Activated naive CD8-positive, alpha-beta T cell (primary cell): ENCODE results near the gene TRIM22.
"Not testable (repeated sequence)": the region's sequence is repeated elsewhere in the genome, so short reads cannot be mapped to it uniquely, and the experiment has no call there.

Source experiments
- H3K27ac Mint-ChIP-seq: one replicate; pipeline ENCODE4 v1.8.0; 2021; ENCODE audit warnings: mixed read lengths
- H3K27me3 Mint-ChIP-seq: one replicate; pipeline ENCODE4 v1.8.0; 2021; ENCODE audit warnings: mixed read lengths
- H3K36me3 Mint-ChIP-seq: one replicate; pipeline ENCODE4 v1.8.0; 2021; ENCODE audit warnings: mixed read lengths
- H3K4me1 Mint-ChIP-seq: one replicate; pipeline ENCODE4 v1.8.0; 2021; ENCODE audit warnings: low read depth, mixed read lengths
- H3K4me3 Mint-ChIP-seq: one replicate; pipeline ENCODE4 v1.8.0; 2021; ENCODE audit warnings: mild to moderate bottlenecking, mixed read lengths
- H3K9me3 Mint-ChIP-seq: one replicate; pipeline ENCODE4 v1.8.0; 2021; ENCODE audit warnings: low read depth, mixed read lengths

Gene TRIM22

DNA sequence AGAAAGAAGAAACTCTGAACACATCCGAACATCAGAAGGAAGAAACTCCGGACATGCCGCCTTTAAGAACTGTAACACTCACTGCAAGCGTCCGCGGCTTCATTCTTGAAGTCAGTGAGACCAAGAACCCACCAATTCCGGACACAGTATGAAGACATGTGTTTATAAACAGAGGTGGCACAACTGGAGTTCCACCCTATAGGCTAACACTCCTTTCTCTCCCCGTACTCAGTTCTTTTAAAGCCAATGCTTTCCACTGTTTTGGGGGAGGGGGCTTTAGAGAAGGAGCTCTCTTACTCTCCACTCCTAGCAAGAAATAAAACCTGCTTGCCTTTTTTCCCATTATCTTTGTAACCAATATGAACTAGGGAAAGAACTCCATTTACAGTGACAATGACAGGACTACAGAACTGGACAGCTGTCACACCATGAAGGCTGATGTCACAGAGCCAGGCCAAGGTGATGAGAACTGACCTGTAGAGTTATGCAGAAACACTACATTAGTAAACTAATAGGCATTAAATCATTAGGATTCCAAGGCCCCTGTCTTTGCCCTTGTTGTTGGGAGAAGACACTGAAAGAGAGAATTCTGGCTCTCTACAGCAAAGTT lies 5.4 kb upstream of the TRIM22 start:
- peak overlapping the region; percentile 95 for H3K4me3 Mint-ChIP-seq
- H3K27me3 Mint-ChIP-seq = no peaks in the 10 kb centered on the region
- no peaks in the 10 kb centered on the region for H3K9me3 Mint-ChIP-seq
- peaks cover 6% of the 10 kb centered on the region for H3K36me3 Mint-ChIP-seq
- peak overlapping the region; percentile 97 for H3K27ac Mint-ChIP-seq
- peaks cover 59% of the 10 kb centered on the region for H3K4me1 Mint-ChIP-seq

DNA sequence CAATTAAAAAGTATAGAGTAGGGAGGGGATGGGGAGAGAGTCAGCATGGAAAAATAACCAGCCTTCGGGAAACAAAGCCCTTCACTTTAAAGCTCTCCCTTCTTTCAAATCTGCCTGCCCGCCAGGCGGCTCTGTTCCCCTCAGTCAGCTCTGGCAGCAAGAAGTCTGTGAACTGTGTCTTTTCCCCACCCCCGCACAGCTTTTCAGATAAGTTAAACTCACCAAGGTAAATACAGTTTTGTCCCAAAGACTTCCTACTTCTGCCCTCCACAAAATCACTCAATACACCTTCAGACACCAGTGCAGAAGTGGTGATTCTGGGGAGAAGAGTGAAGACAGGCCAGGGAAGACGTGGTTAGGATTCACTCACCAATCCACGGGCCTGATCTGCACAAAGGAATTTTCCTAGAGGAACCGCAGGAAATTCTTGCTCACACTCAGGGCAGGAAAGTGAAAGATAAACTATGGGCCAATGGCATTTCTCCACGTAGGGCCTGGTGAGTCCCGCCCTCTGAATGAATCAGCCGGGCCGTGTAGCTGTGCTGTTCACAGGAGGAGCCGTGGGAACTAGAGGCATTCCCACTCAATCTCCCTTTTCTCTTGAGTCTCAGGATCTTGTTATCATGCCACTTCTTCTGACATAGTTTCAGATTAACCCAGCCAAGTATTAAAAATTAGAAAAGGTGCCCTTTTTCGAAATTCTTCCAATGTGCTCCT lies 4.8 kb upstream of the TRIM22 start, which contains the start of gene TRIM5:
TSS of gene TRIM5 (minus strand) at position 429 of the 717 bp plus-strand sequence. CDS start 4,897 bp downstream, outside the sequence.
- Mint-ChIP-seq H3K4me1 (peaks cover 62% of the 10 kb centered on the region), H3K27me3 (no peaks in the 10 kb centered on the region), H3K27ac (peak within 1 kb of the TSS; percentile 97), H3K36me3 (peaks cover 3% of the 10 kb centered on the region), H3K4me3 (peak within 1 kb of the TSS; percentile 95), H3K9me3 (no peaks in the 10 kb centered on the region)

DNA sequence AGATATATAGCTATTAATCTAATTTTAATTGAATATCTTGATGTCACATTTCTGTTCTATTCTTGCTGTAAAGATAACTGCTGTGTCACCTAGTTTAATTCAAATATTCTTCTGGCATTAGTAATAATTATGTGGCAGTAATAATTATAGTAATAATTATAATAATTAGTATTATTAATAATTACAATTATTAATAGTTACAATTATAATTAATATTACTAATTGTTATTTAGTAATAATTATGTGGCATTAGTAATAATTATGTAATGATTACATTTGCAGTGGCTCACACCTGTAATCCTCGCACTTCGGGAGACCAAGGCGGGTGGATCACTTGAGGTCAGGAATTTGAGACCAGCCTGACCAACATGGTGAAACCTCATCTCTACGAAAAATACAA lies 3.2 kb upstream of the TRIM22 start:
- Mint-ChIP-seq H3K36me3 (peaks cover 3% of the 10 kb centered on the region), H3K4me1 (peaks cover 69% of the 10 kb centered on the region), H3K27ac (no peak overlapping the region), H3K9me3 (no peaks in the 10 kb centered on the region), H3K4me3 (no peak overlapping the region), H3K27me3 (no peaks in the 10 kb centered on the region)

DNA sequence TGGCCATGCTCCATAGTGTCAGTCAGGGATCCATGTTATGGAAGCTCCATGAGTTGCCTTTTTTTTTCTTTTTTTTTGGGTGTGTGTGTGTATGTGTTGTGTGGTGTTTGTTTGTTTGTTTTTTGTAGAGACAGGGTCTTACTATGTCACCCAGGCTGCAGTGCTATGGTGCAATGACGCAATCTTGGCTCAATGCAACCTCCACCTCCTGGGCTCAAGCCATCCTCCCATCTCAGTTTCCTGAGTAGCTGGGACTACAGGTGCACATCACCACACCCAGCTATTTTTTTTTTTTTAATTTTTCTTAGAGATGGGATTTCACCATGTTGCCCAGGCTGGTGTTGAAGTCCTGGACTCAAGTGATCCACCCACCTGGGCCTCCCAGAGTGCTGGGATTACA lies 1.1 kb upstream of the TRIM22 start:
- Mint-ChIP-seq H3K27me3 (no peaks in the 10 kb centered on the region), H3K4me3 (peak overlapping the region; percentile 92), H3K4me1 (peaks cover 75% of the 10 kb centered on the region), H3K9me3 (no peaks in the 10 kb centered on the region), H3K27ac (peak overlapping the region; percentile 96), H3K36me3 (peaks cover 4% of the 10 kb centered on the region)

DNA sequence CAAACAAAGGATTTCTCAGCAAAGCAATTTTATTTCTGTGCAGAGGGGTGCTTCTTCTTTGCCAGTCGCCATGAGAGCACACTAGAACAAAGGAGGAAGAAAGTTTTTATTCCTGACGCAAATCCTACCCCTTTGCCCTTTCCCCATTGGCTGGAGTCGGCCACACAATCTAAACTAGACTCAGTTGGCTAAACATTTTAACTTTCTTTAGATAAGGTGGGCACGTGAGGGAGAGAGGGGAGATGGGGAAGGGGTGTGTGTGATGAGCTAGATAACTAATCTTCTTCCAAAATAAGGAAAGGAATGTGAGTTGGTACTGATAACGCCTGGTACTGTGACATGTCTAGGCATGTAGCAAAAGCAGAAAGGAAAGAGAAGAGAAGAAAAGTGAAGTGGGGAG lies 626 bp downstream of the TRIM22 start:
- H3K27me3 Mint-ChIP-seq = no peaks in the 10 kb centered on the region
- no peaks in the 10 kb centered on the region for H3K9me3 Mint-ChIP-seq
- peak overlapping the region; percentile 92 for H3K4me3 Mint-ChIP-seq
- peaks cover 73% of the 10 kb centered on the region for H3K4me1 Mint-ChIP-seq
- H3K27ac Mint-ChIP-seq = peak overlapping the region; percentile 96
- peaks cover 4% of the 10 kb centered on the region for H3K36me3 Mint-ChIP-seq

DNA sequence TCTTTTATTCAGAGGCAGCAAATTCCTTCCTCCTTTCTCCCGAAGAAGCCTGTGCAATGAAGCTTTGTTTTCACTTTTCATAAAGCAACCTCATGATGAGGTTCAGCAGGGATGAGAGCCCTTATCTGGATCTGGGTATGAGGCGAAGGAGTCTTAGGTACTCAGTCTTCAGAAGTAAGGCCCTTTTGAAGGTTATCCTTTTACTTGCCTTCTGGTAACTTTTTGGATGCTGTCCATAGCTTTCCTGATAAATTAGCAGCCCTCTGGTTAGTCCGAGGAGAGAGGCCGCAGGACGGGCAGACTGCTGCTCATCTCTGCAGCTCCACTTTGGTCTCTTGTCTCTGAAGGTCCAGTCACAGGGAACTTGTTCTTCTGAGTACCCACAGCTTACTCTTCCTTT lies 1.1 kb downstream of the TRIM22 start:
- Mint-ChIP-seq H3K9me3 (no peaks in the 10 kb centered on the region), H3K4me3 (peak overlapping the region; percentile 92), H3K4me1 (peaks cover 77% of the 10 kb centered on the region), H3K27me3 (no peaks in the 10 kb centered on the region), H3K27ac (peak overlapping the region; percentile 96), H3K36me3 (peaks cover 4% of the 10 kb centered on the region)

DNA sequence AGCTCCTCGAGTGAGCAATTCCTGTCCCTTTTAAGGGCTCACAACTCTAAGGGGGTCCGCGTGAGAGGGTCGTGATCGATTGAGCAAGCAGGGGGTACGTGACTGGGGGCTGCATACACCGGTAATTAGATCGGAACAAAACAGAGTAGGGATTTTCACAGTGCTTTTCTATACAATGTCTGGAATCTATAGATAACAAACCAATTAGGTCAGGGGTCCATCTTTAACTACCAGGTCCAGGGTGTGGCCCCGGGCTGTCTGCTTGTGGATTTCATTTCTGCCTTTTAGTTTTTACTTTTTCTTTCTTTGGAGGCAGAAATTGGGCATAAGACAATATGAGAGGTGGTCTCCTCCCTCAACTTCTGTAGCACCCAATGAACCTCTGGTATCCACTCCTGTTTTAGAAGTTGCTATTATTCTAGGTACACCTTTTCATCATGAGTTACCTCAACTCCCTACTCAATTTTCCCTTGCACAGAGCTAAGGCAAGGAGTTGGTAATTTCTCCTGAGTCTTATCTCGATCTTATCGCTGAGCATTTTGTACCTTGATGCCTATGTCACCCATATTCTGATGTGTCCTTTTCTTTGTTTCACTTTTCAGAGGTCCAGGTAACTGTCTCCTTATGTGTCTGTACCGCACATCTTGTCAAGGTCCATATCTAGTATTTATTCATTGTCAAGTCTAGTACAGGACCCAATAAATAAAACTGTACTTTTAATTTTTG lies 1.8 kb downstream of the TRIM22 start:
- not testable (repeated sequence) for H3K36me3 Mint-ChIP-seq, H3K27me3 Mint-ChIP-seq, H3K9me3 Mint-ChIP-seq
- H3K27ac Mint-ChIP-seq = peak overlapping the region; percentile 96
- peaks cover 79% of the 10 kb centered on the region for H3K4me1 Mint-ChIP-seq
- H3K4me3 Mint-ChIP-seq = peak overlapping the region; percentile 92

DNA sequence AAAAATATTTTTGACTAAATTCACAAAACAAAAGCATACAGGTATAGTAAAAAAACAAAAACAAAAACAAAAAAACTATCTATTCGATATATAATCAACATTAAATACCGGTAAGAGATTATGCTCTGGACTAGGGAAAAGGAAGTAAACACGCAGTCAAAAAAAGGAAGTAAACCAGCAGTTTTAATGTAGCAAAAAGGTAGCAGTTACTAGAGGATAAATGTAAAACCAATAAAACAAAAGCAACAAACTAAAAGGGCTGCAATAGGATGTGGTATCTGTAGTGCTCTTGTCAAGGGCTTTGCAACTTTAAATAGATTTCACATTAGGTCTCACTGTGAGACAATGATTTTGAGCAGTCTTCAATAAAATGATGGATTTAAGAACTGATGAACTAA lies 2.4 kb downstream of the TRIM22 start:
- Mint-ChIP-seq H3K27me3 (no peaks in the 10 kb centered on the region), H3K27ac (peak overlapping the region; percentile 96), H3K4me3 (peak overlapping the region; percentile 92), H3K36me3 (peaks cover 6% of the 10 kb centered on the region), H3K4me1 (peaks cover 84% of the 10 kb centered on the region), H3K9me3 (no peaks in the 10 kb centered on the region)

DNA sequence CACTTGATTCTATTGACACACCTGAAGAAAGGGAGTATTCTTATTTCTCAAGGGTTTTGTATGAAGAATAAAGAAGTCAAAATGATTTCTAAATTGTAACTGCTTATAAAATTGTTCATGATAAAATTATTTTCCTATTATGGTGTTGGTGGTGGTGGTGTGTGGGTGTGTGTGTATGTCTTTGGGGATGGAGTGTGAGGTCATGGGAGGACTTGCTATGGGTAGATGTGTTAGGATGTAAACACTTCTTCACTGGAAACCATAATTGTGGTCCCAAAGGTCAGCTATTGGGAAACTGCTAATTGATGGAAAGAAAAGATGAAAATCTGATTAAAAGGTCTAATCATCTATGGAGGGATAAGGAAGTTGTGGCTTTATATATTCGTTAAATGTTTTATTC lies 5.1 kb downstream of the TRIM22 start:
- peak overlapping the region; percentile 62 for H3K4me3 Mint-ChIP-seq
- no peaks in the 10 kb centered on the region for H3K9me3 Mint-ChIP-seq
- peaks cover 9% of the 10 kb centered on the region for H3K36me3 Mint-ChIP-seq
- H3K4me1 Mint-ChIP-seq = peaks cover 82% of the 10 kb centered on the region
- H3K27ac Mint-ChIP-seq = peak overlapping the region; percentile 88
- H3K27me3 Mint-ChIP-seq = no peaks in the 10 kb centered on the region

DNA sequence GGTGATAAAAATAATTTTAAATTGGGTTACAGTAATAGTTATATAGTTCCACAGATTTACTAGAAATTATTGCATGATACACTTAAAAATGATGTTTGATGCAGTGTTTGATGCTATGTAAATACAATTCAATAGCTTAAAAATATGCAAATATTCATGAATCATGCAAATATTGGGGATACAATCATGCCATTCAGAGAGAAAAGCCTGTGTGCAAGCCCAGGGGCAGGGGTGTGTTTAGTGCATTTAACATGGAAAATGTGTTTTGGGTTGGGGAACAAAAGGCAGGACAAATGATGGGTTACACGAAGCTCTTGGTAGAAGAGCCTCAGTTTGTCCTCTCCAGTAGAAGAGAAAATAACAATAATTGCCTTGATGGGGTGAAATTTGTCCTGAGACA lies 6.0 kb downstream of the TRIM22 start:
- Mint-ChIP-seq H3K36me3 (peaks cover 9% of the 10 kb centered on the region), H3K27ac (peak overlapping the region; percentile 83)

DNA sequence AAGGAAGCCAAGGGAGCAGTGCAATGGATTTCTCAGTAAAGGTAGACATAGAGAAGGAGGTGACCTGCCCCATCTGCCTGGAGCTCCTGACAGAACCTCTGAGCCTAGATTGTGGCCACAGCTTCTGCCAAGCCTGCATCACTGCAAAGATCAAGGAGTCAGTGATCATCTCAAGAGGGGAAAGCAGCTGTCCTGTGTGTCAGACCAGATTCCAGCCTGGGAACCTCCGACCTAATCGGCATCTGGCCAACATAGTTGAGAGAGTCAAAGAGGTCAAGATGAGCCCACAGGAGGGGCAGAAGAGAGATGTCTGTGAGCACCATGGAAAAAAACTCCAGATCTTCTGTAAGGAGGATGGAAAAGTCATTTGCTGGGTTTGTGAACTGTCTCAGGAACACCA lies 6.6 kb downstream of the TRIM22 start:
- H3K27ac Mint-ChIP-seq = peak overlapping the region; percentile 83
- H3K4me1 Mint-ChIP-seq = peaks cover 79% of the 10 kb centered on the region
- peaks cover 11% of the 10 kb centered on the region for H3K36me3 Mint-ChIP-seq
- no peaks in the 10 kb centered on the region for H3K27me3 Mint-ChIP-seq
- H3K9me3 Mint-ChIP-seq = no peaks in the 10 kb centered on the region
- H3K4me3 Mint-ChIP-seq = no peak overlapping the region

More for the DNA sequence above, 6.0 kb downstream of the TRIM22 start:
- Mint-ChIP-seq H3K4me3 (no peak overlapping the region), H3K9me3 (no peaks in the 10 kb centered on the region), H3K4me1 (peaks cover 79% of the 10 kb centered on the region), H3K27me3 (no peaks in the 10 kb centered on the region)

DNA sequence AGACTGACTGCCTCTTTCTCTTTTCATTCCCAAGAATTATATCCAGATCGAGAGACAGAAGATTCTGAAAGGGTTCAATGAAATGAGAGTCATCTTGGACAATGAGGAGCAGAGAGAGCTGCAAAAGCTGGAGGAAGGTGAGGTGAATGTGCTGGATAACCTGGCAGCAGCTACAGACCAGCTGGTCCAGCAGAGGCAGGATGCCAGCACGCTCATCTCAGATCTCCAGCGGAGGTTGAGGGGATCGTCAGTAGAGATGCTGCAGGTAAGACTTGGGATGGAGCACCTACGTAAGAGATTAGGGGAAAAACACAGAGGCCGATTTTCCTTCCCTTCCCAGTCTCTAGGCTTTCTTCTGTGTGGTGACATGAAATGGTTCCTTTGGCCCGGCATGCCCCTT lies 8.7 kb downstream of the TRIM22 start:
- peaks cover 71% of the 10 kb centered on the region for H3K4me1 Mint-ChIP-seq
- peak overlapping the region; percentile 69 for H3K27ac Mint-ChIP-seq
- H3K9me3 Mint-ChIP-seq = no peaks in the 10 kb centered on the region
- peaks cover 11% of the 10 kb centered on the region for H3K36me3 Mint-ChIP-seq
- no peaks in the 10 kb centered on the region for H3K27me3 Mint-ChIP-seq
- H3K4me3 Mint-ChIP-seq = no peak overlapping the region

DNA sequence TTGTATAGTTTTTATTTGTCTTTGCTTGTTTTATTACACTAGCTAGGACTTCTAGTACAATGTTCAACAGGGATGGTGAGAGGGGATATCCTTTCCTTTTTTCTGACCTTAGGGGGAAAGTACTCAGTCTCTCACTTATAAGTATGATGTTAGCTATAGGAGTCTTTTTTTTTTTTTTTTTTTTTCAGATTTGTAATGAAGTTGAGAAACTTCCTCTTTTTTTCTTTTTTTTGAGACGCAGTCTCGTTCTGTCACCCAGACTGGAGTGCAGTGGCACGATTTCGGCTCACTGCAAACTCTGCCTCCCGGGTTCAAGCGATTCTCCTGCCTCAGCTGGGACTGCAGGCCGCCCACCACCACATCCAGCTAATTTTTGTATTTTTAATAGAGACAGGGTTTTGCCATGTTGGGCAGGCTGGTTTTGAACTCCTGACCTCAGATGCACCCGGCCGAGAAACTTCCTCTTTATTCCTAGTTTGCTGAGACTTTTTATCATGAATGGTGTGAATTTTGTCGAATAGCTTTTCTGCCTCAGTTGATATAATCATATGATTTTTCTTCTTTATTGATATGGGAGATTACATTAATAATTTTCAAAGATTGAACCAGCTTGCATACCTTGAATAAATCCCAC lies 10.9 kb downstream of the TRIM22 start:
- H3K27me3 Mint-ChIP-seq = no peaks in the 10 kb centered on the region
- peaks cover 11% of the 10 kb centered on the region for H3K36me3 Mint-ChIP-seq
- H3K4me1 Mint-ChIP-seq = peaks cover 66% of the 10 kb centered on the region
- peak overlapping the region; percentile 79 for H3K27ac Mint-ChIP-seq
- no peaks in the 10 kb centered on the region for H3K9me3 Mint-ChIP-seq
- peak overlapping the region; percentile 27 for H3K4me3 Mint-ChIP-seq

DNA sequence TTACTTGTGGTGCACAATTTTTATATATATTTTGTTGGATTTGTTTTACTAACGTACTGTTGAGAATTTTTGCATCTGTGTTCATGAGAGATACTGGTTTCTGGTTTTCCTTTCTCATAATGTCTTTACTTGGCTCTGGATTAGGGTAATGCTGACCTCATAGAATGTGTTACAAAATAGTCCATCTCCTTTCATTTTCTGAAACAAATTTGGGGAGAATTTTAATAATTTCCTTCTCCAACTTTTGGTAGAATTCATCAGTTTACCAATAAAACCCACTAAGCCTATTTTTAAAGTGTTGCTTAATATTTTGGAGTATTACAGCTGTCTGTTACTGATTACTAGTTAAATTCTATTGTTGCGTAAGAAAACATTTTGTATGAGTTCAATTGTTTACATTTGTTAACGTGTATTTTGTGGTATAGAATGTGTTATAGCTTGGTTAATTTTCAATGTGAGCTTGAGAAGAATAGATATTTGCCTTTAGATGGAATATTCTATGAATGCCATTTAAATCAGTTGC lies 11.5 kb downstream of the TRIM22 start:
- Mint-ChIP-seq H3K4me3 (peak overlapping the region; percentile 27), H3K27ac (peak overlapping the region; percentile 71), H3K27me3 (no peaks in the 10 kb centered on the region), H3K9me3 (no peaks in the 10 kb centered on the region), H3K36me3 (peaks cover 13% of the 10 kb centered on the region), H3K4me1 (peaks cover 63% of the 10 kb centered on the region)
